Measurements from ENCODE around the gene UQCC2. TPM values are rescaled to one million over a fixed set of nuclear protein-coding genes. Genes with fewer than 3 reads are reported as not detected.

Gene UQCC2
- total RNA-seq, 1 donor from 2014 or later = 99.4 TPM

GRCh38 chr6:33732385-33732784 lies 20.9 kb upstream of the UQCC2 start:
- Mint-ChIP-seq H3K27ac (no peak overlapping the region), H3K9me3 (ENCODE audit: low read depth) (no peaks in the 10 kb centered on the region), H3K36me3 (ENCODE audit: insufficient read depth) (no peaks in the 10 kb centered on the region), H3K4me3 (ENCODE audit: low read depth) (no peak overlapping the region), H3K4me1 (ENCODE audit: low read depth) (peaks cover 13% of the 10 kb centered on the region), H3K27me3 (peaks cover 16% of the 10 kb centered on the region)
- no peak for TF ChIP-seq CTCF (IDR thresholded peaks at IDR 0.05; ENCODE audit: unreplicated experiment)
- DNase-seq (ENCODE audit: low spot score, unreplicated experiment) = no peak

- no peak overlapping the region for H3K4me3 Mint-ChIP-seq (ENCODE audit: low read depth)
- peaks cover 15% of the 10 kb centered on the region for H3K27me3 Mint-ChIP-seq
- peaks cover 13% of the 10 kb centered on the region for H3K4me1 Mint-ChIP-seq (ENCODE audit: low read depth)
- no peak for DNase-seq (ENCODE audit: low spot score, unreplicated experiment)
- no peak for TF ChIP-seq CTCF (IDR thresholded peaks at IDR 0.05; ENCODE audit: unreplicated experiment)
- no peak overlapping the region for H3K27ac Mint-ChIP-seq
- no peaks in the 10 kb centered on the region for H3K9me3 Mint-ChIP-seq (ENCODE audit: low read depth)
- H3K36me3 Mint-ChIP-seq (ENCODE audit: insufficient read depth) = no peaks in the 10 kb centered on the region
Measured at GRCh38 chr6:33731751-33732282, 20.3 kb upstream of the UQCC2 start.

GRCh38 chr6:33731035-33731434 lies 19.5 kb upstream of the UQCC2 start:
- no peaks in the 10 kb centered on the region for H3K36me3 Mint-ChIP-seq (ENCODE audit: insufficient read depth)
- peaks cover 19% of the 10 kb centered on the region for H3K27me3 Mint-ChIP-seq
- H3K9me3 Mint-ChIP-seq (ENCODE audit: low read depth) = no peaks in the 10 kb centered on the region
- DNase-seq (ENCODE audit: low spot score, unreplicated experiment) = no peak
- no peak for TF ChIP-seq CTCF (IDR thresholded peaks at IDR 0.05; ENCODE audit: unreplicated experiment)
- H3K27ac Mint-ChIP-seq = peak overlapping the region; percentile 38
- H3K4me1 Mint-ChIP-seq (ENCODE audit: low read depth) = peaks cover 13% of the 10 kb centered on the region
- H3K4me3 Mint-ChIP-seq (ENCODE audit: low read depth) = no peak overlapping the region

GRCh38 chr6:33730611-33731010 lies 19.1 kb upstream of the UQCC2 start:
- Mint-ChIP-seq H3K9me3 (ENCODE audit: low read depth) (no peaks in the 10 kb centered on the region), H3K4me1 (ENCODE audit: low read depth) (peaks cover 13% of the 10 kb centered on the region), H3K36me3 (ENCODE audit: insufficient read depth) (no peaks in the 10 kb centered on the region), H3K27me3 (peaks cover 19% of the 10 kb centered on the region), H3K4me3 (ENCODE audit: low read depth) (no peak overlapping the region), H3K27ac (peak overlapping the region; percentile 38)
- DNase-seq (ENCODE audit: low spot score, unreplicated experiment) = no peak
- TF ChIP-seq CTCF (IDR thresholded peaks at IDR 0.05; ENCODE audit: unreplicated experiment) = no peak

- TF ChIP-seq CTCF (IDR thresholded peaks at IDR 0.05; ENCODE audit: unreplicated experiment) = no peak
- H3K27ac Mint-ChIP-seq = no peak overlapping the region
- peaks cover 13% of the 10 kb centered on the region for H3K4me1 Mint-ChIP-seq (ENCODE audit: low read depth)
- H3K27me3 Mint-ChIP-seq = peaks cover 30% of the 10 kb centered on the region
- no peak overlapping the region for H3K4me3 Mint-ChIP-seq (ENCODE audit: low read depth)
- no peaks in the 10 kb centered on the region for H3K9me3 Mint-ChIP-seq (ENCODE audit: low read depth)
- H3K36me3 Mint-ChIP-seq (ENCODE audit: insufficient read depth) = no peaks in the 10 kb centered on the region
- DNase-seq (ENCODE audit: low spot score, unreplicated experiment) = no peak
Measured at GRCh38 chr6:33729059-33729458, 17.6 kb upstream of the UQCC2 start.

Measured in progenitor cell of endocrine pancreas (in vitro differentiated cells).